HAP-1 (cell line): ENCODE data around the gene THEM5.

Experiments
- DNase-seq, 2 experiments: peaks; one replicate each; pipeline ENCODE4 v3.0.0-alpha.2; 2016 to 2020; ENCODE audit warnings: low spot score in 2 of 2
- H3K27me3 ChIP-seq: fragments of 250-450 bp; sonication (Bioruptor Pico); 2 replicates; pipeline ENCODE4 v1.5.1; 2020; ENCODE audit warnings: low read depth, mild to moderate bottlenecking, moderate library complexity
- H3K36me3 ChIP-seq: fragments of 250-450 bp; sonication (Bioruptor Pico); replicated peaks from 2 replicates; pipeline ENCODE4 v1.5.1; 2020; ENCODE audit warnings: mild to moderate bottlenecking
- H3K4me1 ChIP-seq: fragments of 250-450 bp; sonication (Bioruptor Pico); 2 replicates; pipeline ENCODE4 v1.5.1; 2020; ENCODE audit warnings: mild to moderate bottlenecking
- H3K4me3 ChIP-seq: fragments of 250-450 bp; sonication (Bioruptor Pico); 2 replicates; pipeline ENCODE4 v1.5.1; 2020; ENCODE audit warnings: mild to moderate bottlenecking, moderate library complexity
- H3K9me3 ChIP-seq: fragments of 250-450 bp; sonication (Bioruptor Pico); 2 replicates; pipeline ENCODE4 v1.5.1; 2020; ENCODE audit warnings: mild to moderate bottlenecking, moderate library complexity
- in situ Hi-C: fragments of 300-500 bp; cut with MboI; formaldehyde crosslinking; loops from 3 replicates; pipeline ENCODE4 v1.14.3; 2020; ENCODE audit warnings: low sequenced_read_pairs, inconsistent platforms, mixed read lengths

THEM5 gene

GRCh38 chr1:151803164-151803563 is 50.3 kb downstream of the THEM5 start:
- Histone ChIP-seq H3K36me3 (no peaks in the 10 kb centered on the region), H3K9me3 (no peaks in the 10 kb centered on the region), H3K4me3 (no peak overlapping the region), H3K27me3 (peaks cover 23% of the 10 kb centered on the region; the same call in 1 of the 2 replicates), H3K4me1 (no peaks in the 10 kb centered on the region)
- no peak for DNase-seq
- in situ Hi-C loops, result loop anchor here (10.0 kb wide), 1 partner anchor 62 kb away; no protein-coding TSS in a partner anchor

- Histone ChIP-seq H3K36me3 (no peaks in the 10 kb centered on the region), H3K4me1 (no peaks in the 10 kb centered on the region), H3K4me3 (no peak overlapping the region), H3K9me3 (no peaks in the 10 kb centered on the region), H3K27me3 (peaks cover 23% of the 10 kb centered on the region; the same call in 1 of the 2 replicates)
- in situ Hi-C loops, result loop anchor here (10.0 kb wide), 1 partner anchor 62 kb away; no protein-coding TSS in a partner anchor
- DNase-seq, result no peak
Observed at GRCh38 chr1:151802372-151802771, 51.1 kb downstream of the THEM5 start.

- Histone ChIP-seq H3K4me1 (no peaks in the 10 kb centered on the region), H3K36me3 (no peaks in the 10 kb centered on the region), H3K9me3 (no peaks in the 10 kb centered on the region), H3K4me3 (no peak overlapping the region), H3K27me3 (peaks cover 23% of the 10 kb centered on the region; the same call in 1 of the 2 replicates)
- no peak for DNase-seq
- in situ Hi-C loops, result loop anchor here (10.0 kb wide), 1 partner anchor 63 kb away; no protein-coding TSS in a partner anchor
Observed at GRCh38 chr1:151801846-151802245, 51.7 kb downstream of the THEM5 start.

GRCh38 chr1:151801310-151801820 is 52.1 kb downstream of the THEM5 start:
- in situ Hi-C loops, result loop anchor here (10.0 kb wide), 1 partner anchor 63 kb away; no protein-coding TSS in a partner anchor
- no peaks in the 10 kb centered on the region for H3K4me1 ChIP-seq
- no peaks in the 10 kb centered on the region for H3K36me3 ChIP-seq
- no peaks in the 10 kb centered on the region for H3K9me3 ChIP-seq
- peaks cover 23% of the 10 kb centered on the region; the same call in 1 of the 2 replicates for H3K27me3 ChIP-seq
- no peak overlapping the region for H3K4me3 ChIP-seq
- DNase-seq, result no peak

- peaks cover 23% of the 10 kb centered on the region; the same call in 1 of the 2 replicates for H3K27me3 ChIP-seq
Observed at GRCh38 chr1:151800830-151801229, 52.7 kb downstream of the THEM5 start.

GRCh38 chr1:151799179-151800022 is 54.1 kb downstream of the THEM5 start:
- in situ Hi-C loops, result loop anchor here (10.0 kb wide), 1 partner anchor 65 kb away; no protein-coding TSS in a partner anchor

More at GRCh38 chr1:151800830-151801229, 52.7 kb downstream of the THEM5 start:
- DNase-seq, result no peak
- no peaks in the 10 kb centered on the region for H3K36me3 ChIP-seq
- no peak overlapping the region for H3K4me3 ChIP-seq
- no peaks in the 10 kb centered on the region for H3K9me3 ChIP-seq
- in situ Hi-C loops, result loop anchor here (10.0 kb wide), 1 partner anchor 64 kb away; no protein-coding TSS in a partner anchor
- no peaks in the 10 kb centered on the region for H3K4me1 ChIP-seq

GRCh38 chr1:151798571-151798970 is 54.9 kb downstream of the THEM5 start:
- Histone ChIP-seq H3K4me1 (no peaks in the 10 kb centered on the region), H3K27me3 (peaks cover 13% of the 10 kb centered on the region; the same call in 1 of the 2 replicates), H3K36me3 (no peaks in the 10 kb centered on the region), H3K4me3 (no peak overlapping the region), H3K9me3 (no peaks in the 10 kb centered on the region)
- in situ Hi-C loops, result no loop called here
- DNase-seq, result no peak

More at GRCh38 chr1:151799179-151800022, 54.1 kb downstream of the THEM5 start:
- no peak overlapping the region for H3K4me3 ChIP-seq
- no peaks in the 10 kb centered on the region for H3K9me3 ChIP-seq
- H3K27me3 ChIP-seq, result peaks cover 16% of the 10 kb centered on the region; the same call in 1 of the 2 replicates
- H3K4me1 ChIP-seq, result no peaks in the 10 kb centered on the region
- no peaks in the 10 kb centered on the region for H3K36me3 ChIP-seq
- no peak for DNase-seq
